LNCAP (cell line): ENCODE data around the gene DNAH7.

Source experiments
- TF ChIP-seq, protein P1 (sequence below): fragments of 450-650 bp; IDR thresholded peaks from 2 replicates; pipeline ENCODE4 v1.5.1; 2017; ENCODE audit warnings: mild to moderate bottlenecking

DNAH7 gene

DNA sequence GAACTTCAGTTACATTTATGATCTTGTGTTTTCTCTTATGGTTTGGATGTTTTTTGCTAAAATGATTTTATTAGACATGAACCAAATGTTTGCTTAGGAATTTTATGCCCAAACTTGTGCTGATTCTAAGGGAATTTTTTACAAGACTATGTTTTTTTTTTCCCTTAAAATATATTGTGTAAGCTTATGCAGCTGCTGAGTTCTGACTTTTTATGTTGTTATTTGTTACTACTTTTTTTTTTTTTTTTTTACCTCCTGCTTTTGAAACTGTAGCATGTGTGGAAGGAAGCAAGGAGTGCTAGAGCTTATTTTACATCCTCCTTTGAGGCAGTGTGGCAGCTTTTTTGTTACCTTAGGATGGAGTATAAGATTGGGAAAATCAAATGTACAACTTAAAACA is 6.0 kb upstream of the DNAH7 start:
- TF ChIP-seq, protein P1, sequence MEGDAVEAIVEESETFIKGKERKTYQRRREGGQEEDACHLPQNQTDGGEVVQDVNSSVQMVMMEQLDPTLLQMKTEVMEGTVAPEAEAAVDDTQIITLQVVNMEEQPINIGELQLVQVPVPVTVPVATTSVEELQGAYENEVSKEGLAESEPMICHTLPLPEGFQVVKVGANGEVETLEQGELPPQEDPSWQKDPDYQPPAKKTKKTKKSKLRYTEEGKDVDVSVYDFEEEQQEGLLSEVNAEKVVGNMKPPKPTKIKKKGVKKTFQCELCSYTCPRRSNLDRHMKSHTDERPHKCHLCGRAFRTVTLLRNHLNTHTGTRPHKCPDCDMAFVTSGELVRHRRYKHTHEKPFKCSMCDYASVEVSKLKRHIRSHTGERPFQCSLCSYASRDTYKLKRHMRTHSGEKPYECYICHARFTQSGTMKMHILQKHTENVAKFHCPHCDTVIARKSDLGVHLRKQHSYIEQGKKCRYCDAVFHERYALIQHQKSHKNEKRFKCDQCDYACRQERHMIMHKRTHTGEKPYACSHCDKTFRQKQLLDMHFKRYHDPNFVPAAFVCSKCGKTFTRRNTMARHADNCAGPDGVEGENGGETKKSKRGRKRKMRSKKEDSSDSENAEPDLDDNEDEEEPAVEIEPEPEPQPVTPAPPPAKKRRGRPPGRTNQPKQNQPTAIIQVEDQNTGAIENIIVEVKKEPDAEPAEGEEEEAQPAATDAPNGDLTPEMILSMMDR: no peak

DNA sequence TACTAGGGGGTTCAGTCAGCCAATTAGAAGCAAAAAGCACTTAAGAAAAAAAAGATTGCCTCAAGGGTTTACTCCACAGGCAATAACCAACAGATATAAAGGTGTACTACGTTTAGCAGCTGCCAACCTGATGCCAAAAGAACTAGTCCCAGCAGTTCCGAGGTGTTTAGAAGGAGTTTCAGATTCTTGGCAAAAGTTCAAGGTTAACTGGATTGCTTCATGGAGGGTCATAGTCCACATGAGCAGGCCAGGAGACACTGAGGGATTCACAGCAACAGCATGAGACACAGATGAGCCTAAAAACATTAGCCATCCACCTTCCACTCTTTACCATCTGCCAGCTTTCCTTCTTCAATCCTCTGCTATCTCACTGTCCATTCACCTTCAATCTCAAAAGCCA is 4.9 kb upstream of the DNAH7 start:
- TF ChIP-seq, protein P1: no peak

DNA sequence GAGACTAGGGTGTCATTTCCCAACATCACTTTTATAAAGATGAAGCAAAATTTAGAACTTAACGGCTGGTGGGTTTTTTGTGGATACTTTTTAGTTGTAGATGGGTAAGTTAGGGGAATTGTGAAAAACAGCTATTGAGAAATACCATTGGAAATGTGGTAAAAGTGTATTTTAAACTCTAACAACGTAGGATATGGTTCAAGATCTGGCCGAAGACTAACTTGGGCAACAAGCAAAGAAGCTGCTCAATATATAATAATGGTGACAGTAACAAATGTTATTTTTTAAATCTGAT is 1.6 kb downstream of the DNAH7 start:
- TF ChIP-seq, protein P1: peak; percentile 9

DNA sequence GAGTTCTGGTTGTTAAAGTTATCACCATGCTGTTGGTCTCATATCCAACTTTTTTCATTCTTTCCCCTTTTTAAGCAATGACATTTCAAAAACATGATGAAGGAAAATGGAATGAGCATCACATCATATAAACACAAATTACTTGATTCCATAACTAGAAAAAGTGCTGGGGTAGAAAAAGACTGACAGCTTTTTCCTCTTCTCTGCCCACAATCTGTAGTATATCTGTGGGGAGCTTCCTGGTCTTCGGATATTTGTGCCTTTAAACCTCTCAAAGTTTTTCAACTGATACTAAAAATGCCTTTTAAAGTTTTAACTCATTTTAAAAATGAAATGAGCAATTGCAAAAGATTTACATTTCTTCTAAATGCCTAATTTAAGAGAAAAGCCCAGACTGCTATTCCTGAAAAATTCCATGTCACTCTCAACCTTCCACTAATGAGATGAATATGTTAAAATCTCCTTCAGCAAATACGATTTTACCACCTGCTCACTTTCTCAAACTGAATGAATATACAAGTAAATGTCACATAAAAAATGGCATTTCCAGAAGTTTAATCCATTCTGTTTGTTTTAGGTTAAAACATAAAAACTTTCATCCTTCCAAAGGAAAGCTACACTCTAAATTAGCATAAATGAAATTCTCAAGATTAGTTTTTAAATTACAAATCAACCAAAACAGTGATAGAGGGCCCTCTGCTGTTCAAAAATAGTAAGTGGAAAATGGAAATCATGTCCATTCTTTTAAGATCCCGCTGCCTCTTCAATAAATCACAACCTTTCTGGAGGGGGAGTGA is 2.1 kb downstream of the DNAH7 start:
- TF ChIP-seq, protein P1: peak; percentile 63

DNA sequence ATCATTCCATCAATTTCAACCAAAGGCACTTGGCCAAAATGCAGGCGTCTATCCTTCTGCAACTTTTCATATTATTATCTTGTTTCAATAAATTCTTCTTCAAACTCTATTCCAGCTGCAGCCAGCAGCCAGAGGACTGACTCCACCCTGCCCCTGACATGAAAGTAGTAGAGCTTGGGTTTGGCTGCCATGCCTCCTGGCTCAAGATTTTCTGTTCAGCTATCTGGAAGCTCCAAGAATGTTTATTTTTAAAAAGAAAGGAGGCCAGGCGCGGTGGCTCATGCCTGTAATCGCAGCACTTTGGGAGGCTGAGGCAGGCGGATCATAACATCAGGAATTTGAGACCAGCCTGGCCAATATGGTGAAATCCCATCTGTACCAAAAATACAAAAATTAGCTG is 4.9 kb downstream of the DNAH7 start:
- TF ChIP-seq, protein P1: no peak

DNA sequence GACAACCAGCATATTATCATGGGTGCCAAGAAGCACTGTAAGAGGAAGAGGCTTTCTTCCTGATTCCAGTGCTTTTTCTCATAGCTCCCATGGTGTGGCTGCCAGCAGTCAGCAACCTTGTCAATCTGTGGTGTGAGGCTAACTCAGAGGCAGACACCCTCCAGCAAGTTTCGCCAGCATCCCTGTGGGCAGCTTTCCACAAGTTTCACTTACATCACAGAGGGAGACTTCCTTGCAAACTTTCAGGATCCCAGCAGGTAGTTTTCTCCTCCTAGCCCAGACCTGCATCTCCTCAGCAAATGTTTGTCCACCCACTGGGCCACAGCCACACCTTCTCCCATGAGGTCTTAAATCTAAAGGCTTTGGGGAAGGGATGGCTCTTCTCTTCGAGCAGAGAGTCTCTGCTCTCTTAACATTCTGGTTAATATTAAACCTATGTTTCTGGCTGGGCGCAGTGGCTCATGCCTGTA is 9.1 kb downstream of the DNAH7 start:
- TF ChIP-seq, protein P1: no peak

DNA sequence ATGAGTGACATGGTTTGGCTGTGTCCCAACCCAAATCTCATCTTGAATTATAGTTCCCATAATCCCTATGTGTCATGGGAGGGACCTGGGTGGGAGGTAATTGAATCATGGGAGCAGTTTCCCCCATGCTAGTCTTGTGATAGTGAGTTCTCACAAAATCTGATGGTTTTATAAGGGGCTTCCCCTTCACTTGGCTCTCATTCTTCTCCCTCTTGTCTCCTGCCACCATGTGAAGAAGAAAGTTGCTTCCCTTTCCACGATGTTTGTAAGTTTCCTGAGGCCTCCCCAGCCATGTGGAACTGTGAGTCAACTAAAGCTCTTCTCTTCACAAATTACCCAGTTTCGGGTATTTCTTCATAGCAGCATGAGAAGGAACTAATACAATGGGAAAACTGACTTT is 14.0 kb downstream of the DNAH7 start:
- TF ChIP-seq, protein P1: no peak
